Measurements from ENCODE around the gene FSTL4.

FSTL4 gene

GRCh38 chr5:133314086-133314485, 298.3 kb downstream of the FSTL4 start:
- DNase-seq: no peak

- DNase-seq: no peak
These were observed 301.2 kb downstream of the FSTL4 start for GRCh38 chr5:133311176-133311575.

- no peak for DNase-seq
These were observed 302.2 kb downstream of the FSTL4 start for GRCh38 chr5:133309984-133310621.

GRCh38 chr5:133309166-133309795, 303.1 kb downstream of the FSTL4 start:
- DNase-seq: no peak

- no peak for DNase-seq
These were observed 305.1 kb downstream of the FSTL4 start for GRCh38 chr5:133307275-133307674.

- DNase-seq: no peak
These were observed 307.6 kb downstream of the FSTL4 start for GRCh38 chr5:133304707-133305216.

- no peak for DNase-seq
These were observed 308.2 kb downstream of the FSTL4 start for GRCh38 chr5:133304178-133304577.

GRCh38 chr5:133303298-133303697, 309.0 kb downstream of the FSTL4 start:
- DNase-seq: no peak

GRCh38 chr5:133299728-133300127, 312.6 kb downstream of the FSTL4 start:
- no peak for DNase-seq

GRCh38 chr5:133299021-133299420, 313.3 kb downstream of the FSTL4 start:
- no peak for DNase-seq

GRCh38 chr5:133298447-133298846, 313.9 kb downstream of the FSTL4 start:
- DNase-seq: no peak

GRCh38 chr5:133297293-133297692, 315.0 kb downstream of the FSTL4 start:
- DNase-seq: no peak

GRCh38 chr5:133296624-133297023, 315.7 kb downstream of the FSTL4 start:
- DNase-seq: no peak

GRCh38 chr5:133295520-133295919, 316.8 kb downstream of the FSTL4 start:
- DNase-seq: no peak

- DNase-seq: no peak
These were observed 318.0 kb downstream of the FSTL4 start for GRCh38 chr5:133294380-133294779.

GRCh38 chr5:133293960-133294359, 318.4 kb downstream of the FSTL4 start:
- no peak for DNase-seq

- no peak for DNase-seq
These were observed 320.0 kb downstream of the FSTL4 start for GRCh38 chr5:133292300-133292699.

GRCh38 chr5:133291524-133291923, 320.8 kb downstream of the FSTL4 start:
- no peak for DNase-seq

GRCh38 chr5:133290669-133291240, 321.6 kb downstream of the FSTL4 start:
- DNase-seq: no peak

GRCh38 chr5:133289686-133290367, 322.5 kb downstream of the FSTL4 start:
- no peak for DNase-seq

- DNase-seq: no peak
These were observed 324.8 kb downstream of the FSTL4 start for GRCh38 chr5:133287500-133287899.

GRCh38 chr5:133286483-133286882, 325.9 kb downstream of the FSTL4 start:
- DNase-seq: no peak

- DNase-seq: no peak
These were observed 326.7 kb downstream of the FSTL4 start for GRCh38 chr5:133285583-133286021.

- DNase-seq: no peak
These were observed 328.0 kb downstream of the FSTL4 start for GRCh38 chr5:133284306-133284705.

All from cortex of kidney (tissue), 1 donor.